ENCODE data around the gene RASA3. TPM values are rescaled to one million over a fixed set of nuclear protein-coding genes. Genes with fewer than 3 reads are reported as not detected.

RASA3 gene
- total RNA-seq, 1 donor from 2014 or later = 11.2 TPM

GRCh38 chr13:114013336-114013735, 119.1 kb downstream of the RASA3 start:
- no peak for ATAC-seq (ENCODE audit: poor library complexity)
- DNase-seq = no peak
- intact Hi-C loops (cut with DNase I) = no loop called here

DNA sequence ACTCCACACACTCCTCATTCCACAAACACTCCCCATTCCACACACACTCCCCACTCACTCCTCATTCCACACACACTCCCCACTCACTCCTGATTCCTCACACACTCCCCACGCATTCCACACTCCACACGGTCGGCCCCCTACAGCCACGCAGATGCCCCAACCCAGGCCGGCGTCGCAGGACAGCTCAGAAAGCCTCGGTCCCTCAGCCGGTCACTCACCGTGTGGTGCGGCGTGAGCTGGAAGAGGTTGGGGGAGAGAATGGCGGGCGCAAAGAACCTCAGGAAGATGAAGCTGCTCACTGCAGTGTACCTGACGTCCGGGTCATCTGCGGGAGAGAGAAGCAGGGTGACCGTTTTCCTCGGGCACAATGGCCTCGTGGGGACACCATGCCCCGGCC, 119.5 kb downstream of the RASA3 start:
- intact Hi-C loops (cut with DNase I) = no loop called here
- ATAC-seq (ENCODE audit: poor library complexity) (no peak), DNase-seq (peak; percentile 20)

DNA sequence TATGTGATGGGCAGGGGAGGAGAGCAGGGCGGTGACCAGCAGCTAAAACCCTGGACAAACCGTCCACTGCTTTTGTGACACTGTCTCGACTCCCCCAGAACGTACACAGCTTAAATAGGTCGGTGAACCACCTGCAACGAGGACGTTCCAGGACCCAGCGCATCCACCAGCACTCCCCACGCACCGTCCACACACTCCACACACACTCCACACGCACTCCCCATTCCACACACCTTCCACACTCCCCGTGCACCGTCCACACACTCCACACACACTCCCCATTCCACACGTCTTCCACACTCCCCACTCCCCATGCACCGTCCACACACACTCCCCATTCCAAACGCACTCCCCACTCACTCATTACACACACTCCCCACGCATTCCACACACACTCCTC, 120.3 kb downstream of the RASA3 start:
- intact Hi-C loops (cut with DNase I) = no loop called here
- DNase-seq = peak; percentile 20
- ATAC-seq (ENCODE audit: poor library complexity) = no peak

GRCh38 chr13:114011226-114011625, 121.2 kb downstream of the RASA3 start:
- ATAC-seq (ENCODE audit: poor library complexity) = no peak
- intact Hi-C loops (cut with DNase I) = no loop called here
- peak; percentile 12 for DNase-seq

GRCh38 chr13:114010401-114011101, 121.9 kb downstream of the RASA3 start:
- intact Hi-C loops (cut with DNase I) = no loop called here
- ATAC-seq (ENCODE audit: poor library complexity) = no peak
- peak; percentile 18 for DNase-seq

DNA sequence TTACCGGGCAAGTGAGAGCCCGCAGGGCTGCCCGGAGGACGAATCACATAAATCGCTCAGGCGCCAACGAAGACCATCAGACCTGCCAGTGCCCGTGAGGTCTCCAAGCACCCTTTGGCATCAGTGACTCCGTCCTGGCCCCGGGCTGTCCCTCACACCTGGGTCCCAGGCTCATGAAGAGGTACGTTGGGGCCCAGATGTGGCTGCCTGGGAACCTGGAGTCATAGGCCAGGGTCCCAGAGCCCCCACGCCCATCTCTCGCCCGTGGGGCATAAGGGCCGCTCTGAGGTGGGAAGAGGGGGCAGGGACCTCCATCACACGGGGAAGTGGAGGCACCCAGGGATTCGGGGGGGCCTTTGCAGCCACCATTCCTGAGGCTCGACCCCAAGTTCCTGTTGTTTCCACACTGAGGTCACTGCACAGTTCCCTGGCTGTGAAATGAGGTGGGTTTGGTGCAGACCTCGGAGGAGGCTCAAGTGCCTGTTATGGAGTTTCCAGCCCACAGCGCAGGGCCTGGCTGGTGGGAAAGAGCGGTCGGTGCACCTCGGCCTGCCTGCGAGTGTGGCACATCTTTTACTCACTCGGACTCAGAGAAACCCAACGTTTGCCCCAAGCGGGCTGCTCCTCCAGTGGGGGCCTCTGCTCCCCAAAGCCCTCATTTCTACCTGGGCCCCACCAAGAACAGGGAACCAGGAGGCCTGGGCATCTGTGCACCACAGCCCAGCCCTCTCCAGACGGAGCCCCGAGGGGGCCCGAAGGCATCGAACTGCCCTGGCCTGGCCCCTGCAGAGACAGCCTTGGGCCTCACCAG, 122.6 kb downstream of the RASA3 start:
- peak; percentile 30 for DNase-seq
- intact Hi-C loops (cut with DNase I) = no loop called here

GRCh38 chr13:114008964-114009589, 123.3 kb downstream of the RASA3 start:
- intact Hi-C loops (cut with DNase I) = no loop called here
- ATAC-seq (ENCODE audit: poor library complexity) (no peak), DNase-seq (peak; percentile 14)

More for the DNA sequence above, 122.6 kb downstream of the RASA3 start:
- ATAC-seq (ENCODE audit: poor library complexity) = no peak

- intact Hi-C loops (cut with DNase I) = no loop called here
- DNase-seq = peak; percentile 26
- ATAC-seq (ENCODE audit: poor library complexity) = no peak
Measured at GRCh38 chr13:114007566-114007965, 124.9 kb downstream of the RASA3 start.

GRCh38 chr13:114005206-114005724, 127.2 kb downstream of the RASA3 start:
- intact Hi-C loops (cut with DNase I) = no loop called here
- DNase-seq = peak; percentile 41
- peak; percentile 28 for ATAC-seq (ENCODE audit: poor library complexity)

DNA sequence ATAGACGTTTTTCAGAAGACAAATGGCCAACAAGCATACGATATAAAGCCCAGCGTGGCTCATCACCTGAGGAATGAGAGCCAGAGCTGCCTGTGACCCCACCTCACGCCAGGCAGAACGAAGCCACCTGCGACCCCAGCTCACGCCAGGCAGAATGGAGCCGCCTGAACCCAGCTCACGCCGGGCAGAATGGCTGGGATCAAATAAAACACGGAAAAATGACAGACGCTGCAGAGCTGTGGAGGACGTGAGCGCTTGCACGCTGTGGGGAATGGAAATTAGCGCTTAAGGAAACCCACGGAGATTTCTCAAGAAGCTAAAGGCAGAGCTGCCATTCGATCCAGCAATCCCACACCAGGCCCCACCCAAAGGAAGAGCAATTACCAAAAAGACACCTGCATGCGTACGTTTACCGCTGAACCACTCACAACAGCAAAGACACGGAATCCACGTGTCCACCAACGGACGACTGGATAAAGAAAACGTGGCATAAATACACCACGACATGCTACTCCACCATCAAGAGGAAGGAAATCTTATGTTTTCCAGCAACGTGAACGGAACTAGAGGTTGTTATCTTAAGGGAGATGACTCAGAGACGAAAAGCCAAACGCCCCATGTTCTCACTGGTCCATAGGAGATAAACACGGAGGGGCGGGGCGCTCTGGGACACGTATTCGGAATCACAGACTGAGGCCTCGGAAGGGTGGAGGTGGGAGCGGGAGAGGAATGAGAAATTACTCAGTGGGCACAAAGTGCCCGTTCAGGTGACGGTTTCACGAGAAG, 127.8 kb downstream of the RASA3 start:
- DNase-seq = peak; percentile 65
- peak; percentile 66 for ATAC-seq (ENCODE audit: poor library complexity)
- intact Hi-C loops (cut with DNase I) = no loop called here

GRCh38 chr13:114002771-114003321, 129.6 kb downstream of the RASA3 start:
- DNase-seq (peak; percentile 37), ATAC-seq (ENCODE audit: poor library complexity) (no peak)
- intact Hi-C loops (cut with DNase I) = no loop called here

DNA sequence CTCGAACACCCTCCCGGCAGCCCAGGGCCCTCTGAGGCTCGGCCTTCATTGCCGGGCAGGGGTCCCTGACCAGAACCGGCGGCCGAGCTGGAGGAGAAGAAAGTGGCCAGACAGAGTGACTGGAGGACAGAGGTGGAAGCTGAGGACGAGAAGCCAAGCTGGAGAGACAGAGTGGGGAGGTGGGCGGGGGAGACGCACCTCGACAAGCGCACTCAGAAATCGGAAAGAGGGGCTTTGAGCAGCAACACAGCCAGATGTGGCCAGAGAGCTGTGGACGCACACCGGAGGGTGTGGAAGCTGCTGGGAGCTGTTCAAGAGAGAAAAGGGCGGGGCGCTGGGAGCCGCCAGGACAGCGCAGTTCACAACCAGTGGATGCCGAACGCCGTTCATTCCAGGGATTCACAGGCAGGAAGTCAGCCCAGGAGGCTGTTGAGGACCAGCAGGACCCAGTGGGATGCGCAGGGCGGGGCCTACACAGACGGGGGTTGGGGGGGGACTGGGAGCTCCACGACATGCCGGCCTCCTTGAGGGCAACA, 130.3 kb downstream of the RASA3 start:
- ATAC-seq (ENCODE audit: poor library complexity) (no peak), DNase-seq (peak; percentile 38)
- intact Hi-C loops (cut with DNase I) = no loop called here

DNA sequence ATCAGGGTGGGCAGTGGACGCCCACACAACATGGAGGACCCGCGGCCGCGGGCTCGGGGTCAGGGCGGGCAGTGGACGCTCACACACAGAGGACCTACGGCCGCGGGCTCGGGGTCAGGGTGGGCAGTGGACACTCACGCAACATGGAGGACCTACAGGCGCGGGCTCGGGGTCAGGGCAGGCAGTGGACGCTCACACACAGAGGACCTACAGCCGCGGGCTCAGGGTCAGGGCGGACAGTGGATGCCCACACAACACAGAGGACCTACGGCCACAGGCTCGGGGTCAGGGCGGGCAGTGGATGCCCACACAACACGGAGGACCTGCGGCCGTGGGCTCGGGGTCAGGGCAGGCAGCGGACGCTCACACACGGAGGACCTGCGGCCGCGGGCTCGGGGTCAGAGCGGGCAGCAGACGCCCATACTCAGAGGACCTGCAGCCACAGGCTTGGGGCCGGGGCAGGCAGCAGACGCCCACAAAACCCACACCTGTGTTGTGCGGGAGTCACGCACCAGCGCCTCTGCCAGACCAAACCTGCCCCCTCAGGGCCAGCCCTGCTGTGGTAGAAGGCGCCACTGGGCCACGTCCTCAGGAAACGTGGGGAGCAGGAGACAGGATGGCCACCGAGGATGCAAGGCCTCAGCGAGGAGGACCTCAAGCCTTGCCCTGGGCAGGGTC, 131.0 kb downstream of the RASA3 start:
- intact Hi-C loops (cut with DNase I) = no loop called here
- ATAC-seq (ENCODE audit: poor library complexity) = no peak
- DNase-seq = peak; percentile 40

DNA sequence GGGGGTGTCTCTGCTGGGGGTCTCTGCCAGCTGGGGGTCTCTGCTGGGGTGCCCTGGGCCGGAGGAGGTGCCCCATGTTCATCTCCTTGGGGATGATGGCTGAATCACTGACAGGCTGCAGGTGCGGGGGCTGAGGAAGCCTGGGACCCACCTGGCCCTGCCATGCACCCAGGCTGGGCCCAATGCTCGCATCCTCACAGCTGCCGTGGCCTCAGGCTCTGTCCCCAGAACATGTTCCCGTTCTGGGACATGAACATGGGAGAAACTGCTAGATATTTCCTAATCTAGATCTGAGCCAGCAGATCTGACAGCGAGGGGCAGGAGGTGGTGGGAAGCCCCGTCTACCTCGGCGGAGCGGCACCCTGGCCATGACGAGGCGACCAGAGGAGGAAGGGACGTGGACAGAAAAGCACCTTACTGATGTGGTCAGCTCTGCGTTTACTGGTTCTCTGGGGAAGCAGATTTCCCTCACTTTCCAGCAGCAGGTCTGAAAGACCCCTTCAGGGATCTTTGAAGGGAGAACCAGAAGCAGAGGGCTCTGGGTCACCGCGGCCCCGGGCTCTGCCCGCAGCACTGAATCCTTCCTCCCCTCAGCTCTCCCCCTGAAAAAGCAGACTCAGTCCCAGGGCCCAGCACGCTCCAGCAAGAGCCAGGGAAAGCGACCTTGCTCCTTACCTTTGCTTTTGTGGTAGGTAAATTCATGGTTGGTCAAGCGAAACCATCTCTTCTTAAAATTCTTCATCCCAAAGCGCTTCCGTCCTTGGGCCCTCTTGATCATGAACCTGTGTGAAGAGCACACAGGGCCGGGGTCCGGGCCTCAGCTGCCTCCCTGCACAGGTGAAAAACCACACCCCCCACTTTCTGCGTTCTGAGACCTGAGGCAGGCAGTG, 132.0 kb downstream of the RASA3 start:
- intact Hi-C loops (cut with DNase I) = no loop called here
- ATAC-seq (ENCODE audit: poor library complexity) (no peak), DNase-seq (peak; percentile 17)

DNA sequence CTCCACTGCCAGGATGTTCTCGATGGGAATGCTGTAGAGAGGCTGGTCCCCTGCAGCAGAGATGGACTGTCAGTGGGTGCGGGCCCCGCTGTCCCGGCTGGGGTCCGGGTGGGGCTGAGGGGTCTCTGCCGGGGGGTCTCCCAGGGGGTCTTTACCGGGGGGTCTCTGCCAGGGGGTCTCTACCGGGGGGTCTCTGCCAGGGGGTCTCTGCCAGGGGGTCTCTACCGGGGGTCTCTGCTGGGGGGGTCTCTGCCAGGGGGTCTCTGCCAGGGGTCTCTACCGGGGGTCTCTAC, 132.9 kb downstream of the RASA3 start:
- no peak for DNase-seq
- intact Hi-C loops (cut with DNase I) = no loop called here
- no peak for ATAC-seq (ENCODE audit: poor library complexity)

- ATAC-seq (ENCODE audit: poor library complexity) (no peak), DNase-seq (peak; percentile 22)
- intact Hi-C loops (cut with DNase I) = no loop called here
Measured at GRCh38 chr13:113998781-113999617, 133.4 kb downstream of the RASA3 start.
